ENCODE measurements around the gene MPDZ.

DNA sequence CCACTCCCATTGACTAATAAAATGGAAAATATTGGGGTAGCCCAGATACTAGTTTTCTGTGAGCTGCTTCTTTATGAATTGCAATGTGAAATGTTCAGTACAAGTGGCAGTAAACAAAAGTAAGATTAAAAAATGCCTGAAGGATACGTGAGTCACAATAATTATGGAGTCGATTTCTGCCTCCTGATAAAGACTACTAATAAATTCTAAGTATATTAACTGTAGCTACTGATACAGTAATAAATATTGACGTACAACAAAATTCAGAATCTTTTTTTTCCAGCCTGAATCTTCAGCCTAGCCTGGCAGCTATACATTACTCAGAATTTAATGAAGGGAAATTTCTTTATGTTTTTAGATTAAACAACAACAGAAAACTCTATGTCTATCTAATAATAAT lies 218.1 kb downstream of the MPDZ start:
- TF ChIP-seq, protein P1, sequence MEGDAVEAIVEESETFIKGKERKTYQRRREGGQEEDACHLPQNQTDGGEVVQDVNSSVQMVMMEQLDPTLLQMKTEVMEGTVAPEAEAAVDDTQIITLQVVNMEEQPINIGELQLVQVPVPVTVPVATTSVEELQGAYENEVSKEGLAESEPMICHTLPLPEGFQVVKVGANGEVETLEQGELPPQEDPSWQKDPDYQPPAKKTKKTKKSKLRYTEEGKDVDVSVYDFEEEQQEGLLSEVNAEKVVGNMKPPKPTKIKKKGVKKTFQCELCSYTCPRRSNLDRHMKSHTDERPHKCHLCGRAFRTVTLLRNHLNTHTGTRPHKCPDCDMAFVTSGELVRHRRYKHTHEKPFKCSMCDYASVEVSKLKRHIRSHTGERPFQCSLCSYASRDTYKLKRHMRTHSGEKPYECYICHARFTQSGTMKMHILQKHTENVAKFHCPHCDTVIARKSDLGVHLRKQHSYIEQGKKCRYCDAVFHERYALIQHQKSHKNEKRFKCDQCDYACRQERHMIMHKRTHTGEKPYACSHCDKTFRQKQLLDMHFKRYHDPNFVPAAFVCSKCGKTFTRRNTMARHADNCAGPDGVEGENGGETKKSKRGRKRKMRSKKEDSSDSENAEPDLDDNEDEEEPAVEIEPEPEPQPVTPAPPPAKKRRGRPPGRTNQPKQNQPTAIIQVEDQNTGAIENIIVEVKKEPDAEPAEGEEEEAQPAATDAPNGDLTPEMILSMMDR (tag by site-specific recombination; IDR thresholded peaks at IDR 0.05) = no peak
- no peak for TF ChIP-seq MEIS1 (CRISPR knock-in tag; IDR thresholded peaks at IDR 0.05; ENCODE audit: borderline replicate concordance)
- TF ChIP-seq ZNF140 (tag by site-specific recombination; IDR thresholded peaks at IDR 0.05) = no peak
- TF ChIP-seq ZNF391 (tag by site-specific recombination; IDR thresholded peaks at IDR 0.05; ENCODE audit: borderline replicate concordance, low read depth) = no peak
- no peak for TF ChIP-seq ZNF23 (tag by site-specific recombination; IDR thresholded peaks at IDR 0.05; ENCODE audit: borderline replicate concordance)
- no peak for TF ChIP-seq ZNF221 (tag by site-specific recombination; IDR thresholded peaks at IDR 0.05; ENCODE audit: borderline replicate concordance)
- TF ChIP-seq, protein P2, sequence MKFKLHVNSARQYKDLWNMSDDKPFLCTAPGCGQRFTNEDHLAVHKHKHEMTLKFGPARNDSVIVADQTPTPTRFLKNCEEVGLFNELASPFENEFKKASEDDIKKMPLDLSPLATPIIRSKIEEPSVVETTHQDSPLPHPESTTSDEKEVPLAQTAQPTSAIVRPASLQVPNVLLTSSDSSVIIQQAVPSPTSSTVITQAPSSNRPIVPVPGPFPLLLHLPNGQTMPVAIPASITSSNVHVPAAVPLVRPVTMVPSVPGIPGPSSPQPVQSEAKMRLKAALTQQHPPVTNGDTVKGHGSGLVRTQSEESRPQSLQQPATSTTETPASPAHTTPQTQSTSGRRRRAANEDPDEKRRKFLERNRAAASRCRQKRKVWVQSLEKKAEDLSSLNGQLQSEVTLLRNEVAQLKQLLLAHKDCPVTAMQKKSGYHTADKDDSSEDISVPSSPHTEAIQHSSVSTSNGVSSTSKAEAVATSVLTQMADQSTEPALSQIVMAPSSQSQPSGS (tag by site-specific recombination; IDR thresholded peaks at IDR 0.05; ENCODE audit: low read depth) = no peak
- no peak for TF ChIP-seq ZNF549 (tag by site-specific recombination; IDR thresholded peaks at IDR 0.05)
- TF ChIP-seq ZNF423 (tag by site-specific recombination; IDR thresholded peaks at IDR 0.05) = no peak
- no peak for TF ChIP-seq BCL11A (tag by site-specific recombination; IDR thresholded peaks at IDR 0.05; ENCODE audit: low read depth)
